ENCODE data around the gene PDCD2L. TPM values are rescaled to one million over a fixed set of nuclear protein-coding genes. Genes with fewer than 3 reads are reported as not detected.

Gene PDCD2L
- total RNA-seq, 4 donors from 2014 or later: 8.6 to 14.8 (median 12.5) TPM

DNA sequence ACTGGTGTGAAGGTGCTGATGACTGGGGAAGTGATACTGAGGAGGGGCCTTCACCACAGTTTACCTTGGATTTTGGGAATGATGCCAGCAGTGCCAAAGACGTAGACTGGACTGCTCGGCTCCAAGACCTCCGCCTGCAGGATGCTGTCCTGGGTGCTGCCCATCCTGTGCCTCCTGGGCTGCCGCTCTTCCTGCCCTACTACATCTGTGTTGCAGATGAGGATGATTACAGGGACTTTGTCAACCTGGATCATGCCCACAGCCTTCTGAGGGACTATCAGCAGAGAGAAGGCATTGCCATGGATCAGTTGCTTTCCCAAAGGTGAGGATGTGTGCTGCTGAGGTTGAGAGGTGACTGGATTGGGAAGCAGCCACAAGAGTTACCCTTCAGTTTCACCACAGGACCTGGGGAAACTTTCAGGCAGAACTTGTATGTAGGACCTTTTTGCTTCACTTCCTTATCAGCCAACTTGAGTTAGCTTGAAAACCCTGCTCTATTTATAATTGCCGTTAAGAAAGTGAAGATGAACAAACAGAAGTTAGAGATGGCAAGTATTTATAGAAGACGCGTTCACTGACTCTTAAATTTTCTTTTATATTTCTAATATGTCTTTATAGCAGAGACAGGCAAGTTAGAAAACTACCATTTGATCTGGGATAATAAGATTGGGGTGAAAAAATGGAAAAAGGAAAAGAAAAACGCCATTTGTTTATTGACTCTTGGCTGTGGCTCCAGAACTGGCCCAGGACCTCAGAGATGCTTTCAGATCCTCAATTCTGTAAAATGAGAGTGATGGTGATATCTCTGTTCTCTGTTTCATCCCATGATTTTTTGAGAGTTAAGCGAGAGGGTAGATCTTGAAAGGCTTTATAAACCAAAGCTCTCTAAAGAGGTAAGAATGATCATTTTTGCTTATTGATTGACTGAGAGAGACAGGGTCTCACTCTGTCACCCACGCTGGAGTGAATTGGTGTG, 5.3 kb downstream of the PDCD2L start:
- H3K4me3 ChIP-seq: no peak overlapping the region
- 88% methylated on average over 10 of the region's 10 CpGs for WGBS
- peaks cover 7 to 53% (median 28%) of the 10 kb centered on the region in 4 donors for H3K36me3 ChIP-seq
- no peaks in the 10 kb centered on the region for H3K27me3 ChIP-seq
- TF ChIP-seq POLR2AphosphoS5 (IDR thresholded peaks at IDR 0.05) (no peak), EP300 (IDR thresholded peaks at IDR 0.05) (no peak), POLR2A (IDR thresholded peaks at IDR 0.05; ENCODE audit: low read depth) (no peak)
- TF ChIP-seq, protein P1, sequence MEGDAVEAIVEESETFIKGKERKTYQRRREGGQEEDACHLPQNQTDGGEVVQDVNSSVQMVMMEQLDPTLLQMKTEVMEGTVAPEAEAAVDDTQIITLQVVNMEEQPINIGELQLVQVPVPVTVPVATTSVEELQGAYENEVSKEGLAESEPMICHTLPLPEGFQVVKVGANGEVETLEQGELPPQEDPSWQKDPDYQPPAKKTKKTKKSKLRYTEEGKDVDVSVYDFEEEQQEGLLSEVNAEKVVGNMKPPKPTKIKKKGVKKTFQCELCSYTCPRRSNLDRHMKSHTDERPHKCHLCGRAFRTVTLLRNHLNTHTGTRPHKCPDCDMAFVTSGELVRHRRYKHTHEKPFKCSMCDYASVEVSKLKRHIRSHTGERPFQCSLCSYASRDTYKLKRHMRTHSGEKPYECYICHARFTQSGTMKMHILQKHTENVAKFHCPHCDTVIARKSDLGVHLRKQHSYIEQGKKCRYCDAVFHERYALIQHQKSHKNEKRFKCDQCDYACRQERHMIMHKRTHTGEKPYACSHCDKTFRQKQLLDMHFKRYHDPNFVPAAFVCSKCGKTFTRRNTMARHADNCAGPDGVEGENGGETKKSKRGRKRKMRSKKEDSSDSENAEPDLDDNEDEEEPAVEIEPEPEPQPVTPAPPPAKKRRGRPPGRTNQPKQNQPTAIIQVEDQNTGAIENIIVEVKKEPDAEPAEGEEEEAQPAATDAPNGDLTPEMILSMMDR (IDR thresholded peaks at IDR 0.05): no peak
- H3K4me1 ChIP-seq: peaks cover 5 to 11% (median 9%) of the 10 kb centered on the region in 4 donors
- H3K27ac ChIP-seq (replicated peaks in 1 of 4): no peak overlapping the region
- H3K9me3 ChIP-seq: no peaks in the 10 kb centered on the region
- intact Hi-C loops (cut with DNase I): no loop called here
- DNase-seq (ENCODE audit: extremely low spot score): no peak

DNA sequence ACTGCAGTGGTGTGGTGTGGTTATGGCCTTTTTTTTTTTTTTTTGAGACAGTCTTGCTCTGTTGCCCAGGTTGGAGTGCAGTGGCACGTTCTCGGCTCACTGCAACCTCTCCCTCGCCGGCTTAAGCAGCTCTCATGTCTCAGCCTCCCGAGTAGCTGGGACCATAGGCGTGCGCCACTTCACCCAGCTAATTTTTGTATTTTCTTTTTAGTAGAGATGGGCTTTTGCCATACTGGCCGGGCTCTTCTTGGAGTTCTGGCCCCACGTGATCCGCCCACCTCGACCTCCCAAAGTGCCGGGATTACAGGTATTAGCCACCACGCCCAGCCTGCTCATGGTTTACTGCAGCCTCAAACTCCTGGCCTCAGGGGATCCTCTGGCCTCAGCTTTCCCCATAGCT, 7.0 kb downstream of the PDCD2L start:
- intact Hi-C loops (cut with DNase I): no loop called here
- 100% methylated on average over 13 of the region's 13 CpGs for WGBS
- Histone ChIP-seq H3K27me3 (no peaks in the 10 kb centered on the region), H3K27ac (replicated peaks in 1 of 4) (no peak overlapping the region), H3K36me3 (peaks cover 7 to 70% (median 40%) of the 10 kb centered on the region in 4 donors), H3K4me1 (no peaks in the 10 kb centered on the region), H3K9me3 (no peaks in the 10 kb centered on the region), H3K4me3 (no peak overlapping the region)
- TF ChIP-seq POLR2AphosphoS5 (IDR thresholded peaks at IDR 0.05) (no peak), EP300 (IDR thresholded peaks at IDR 0.05) (no peak), POLR2A (IDR thresholded peaks at IDR 0.05; ENCODE audit: low read depth) (no peak)
- TF ChIP-seq, protein P1 (IDR thresholded peaks at IDR 0.05): no peak
- DNase-seq (ENCODE audit: extremely low spot score): no peak

DNA sequence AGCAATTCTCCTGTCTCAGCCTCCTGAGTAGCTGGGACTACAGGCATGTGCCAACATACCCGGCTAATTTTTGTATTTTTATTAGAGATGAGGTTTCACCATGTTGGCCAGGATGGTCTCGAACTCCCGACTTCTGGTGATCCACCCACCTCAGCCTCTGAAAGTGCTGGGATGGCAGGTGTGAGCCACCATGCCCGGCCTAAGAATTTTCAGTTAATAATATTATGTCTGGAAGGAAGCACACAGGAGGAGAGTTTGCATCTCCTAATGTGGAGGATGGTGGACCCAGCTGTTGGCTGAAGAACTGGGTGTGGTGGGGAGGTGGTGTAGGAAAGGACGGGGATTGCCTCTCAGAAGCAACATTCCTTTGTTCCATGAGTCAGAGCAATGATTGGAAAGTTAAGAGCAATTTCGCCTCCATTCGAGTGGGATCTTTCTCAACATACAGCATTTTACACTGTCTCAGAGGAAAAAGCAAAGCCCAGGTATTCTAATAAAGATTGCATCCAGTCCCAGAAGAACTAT, 11.9 kb downstream of the PDCD2L start:
- no peak for DNase-seq (ENCODE audit: extremely low spot score)
- no peaks in the 10 kb centered on the region for H3K9me3 ChIP-seq
- no peak overlapping the region for H3K4me3 ChIP-seq
- WGBS: 97% methylated on average over 7 of the region's 7 CpGs
- H3K36me3 ChIP-seq: peaks cover 7 to 62% (median 45%) of the 10 kb centered on the region in 4 donors
- TF ChIP-seq POLR2A (IDR thresholded peaks at IDR 0.05; ENCODE audit: low read depth): no peak
- TF ChIP-seq POLR2AphosphoS5 (IDR thresholded peaks at IDR 0.05): no peak
- TF ChIP-seq, protein P1 (IDR thresholded peaks at IDR 0.05): no peak
- TF ChIP-seq EP300 (IDR thresholded peaks at IDR 0.05): no peak
- no peaks in the 10 kb centered on the region for H3K27me3 ChIP-seq
- intact Hi-C loops (cut with DNase I): no loop called here
- H3K4me1 ChIP-seq: no peaks in the 10 kb centered on the region
- no peak overlapping the region for H3K27ac ChIP-seq (replicated peaks in 1 of 4)

DNA sequence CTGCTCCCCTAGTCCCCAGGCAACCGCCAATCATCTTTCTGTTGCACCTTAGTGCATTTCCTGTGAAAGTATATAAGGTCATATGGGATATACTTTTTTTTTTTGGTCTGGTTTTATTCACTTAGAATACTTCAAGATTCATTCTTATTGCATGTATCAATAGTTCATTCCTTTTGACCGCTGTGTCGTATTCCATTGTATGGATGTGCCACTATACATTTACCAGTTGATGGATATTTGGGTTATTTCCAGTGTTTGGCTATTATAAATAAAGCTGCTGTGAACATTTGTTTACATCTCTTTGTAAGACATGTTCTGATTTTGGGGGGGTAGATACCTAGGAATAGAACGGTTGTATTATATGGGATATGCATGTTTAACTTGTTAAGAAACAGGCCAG, 14.1 kb downstream of the PDCD2L start:
- Histone ChIP-seq H3K27ac (replicated peaks in 1 of 4) (no peak overlapping the region), H3K4me1 (no peaks in the 10 kb centered on the region), H3K27me3 (no peaks in the 10 kb centered on the region), H3K9me3 (no peaks in the 10 kb centered on the region), H3K36me3 (peaks cover 16 to 67% (median 47%) of the 10 kb centered on the region in 4 donors), H3K4me3 (no peak overlapping the region)
- WGBS: 96% methylated on average over 4 of the region's 4 CpGs
- DNase-seq (ENCODE audit: extremely low spot score): no peak
- TF ChIP-seq POLR2A (IDR thresholded peaks at IDR 0.05; ENCODE audit: low read depth): no peak
- TF ChIP-seq POLR2AphosphoS5 (IDR thresholded peaks at IDR 0.05): no peak
- TF ChIP-seq, protein P1 (IDR thresholded peaks at IDR 0.05): no peak
- TF ChIP-seq EP300 (IDR thresholded peaks at IDR 0.05): no peak
- intact Hi-C loops (cut with DNase I): no loop called here

All from esophagus muscularis mucosa (tissue), 4 donors.